Motor neuron (in vitro differentiated cells): ENCODE results near the gene ZNF213. TPM values are rescaled to one million over a fixed set of nuclear protein-coding genes. Genes with fewer than 3 reads are reported as not detected.

Source experiments
- ATAC-seq, 8 experiments: fragments of 200-7000 bp; cut with Tn5 transposase; replicated peaks in 6 of 8; 2 replicates each; pipeline ENCODE4 v1.8.0; 2021; ENCODE audit warnings: mild to moderate bottlenecking in 8 of 8, moderate library complexity in 8 of 8
- H3K27ac ChIP-seq, 2 donors: fragments of 250-450 bp; sonication (Bioruptor Pico); 2 replicates each; pipeline ENCODE4 v1.9.0; 2021; ENCODE audit warnings: antibody characterized with exemption in 2 of 2, mild to moderate bottlenecking in 2 of 2, moderate library complexity in 1 of 2
- H3K4me1 ChIP-seq, 2 donors: fragments of 250-450 bp; sonication (Bioruptor Pico); replicated peaks in 1 of 2; 2 replicates each; pipeline ENCODE4 v1.6.1; 2021; ENCODE audit warnings: antibody characterized with exemption in 2 of 2, mild to moderate bottlenecking in 2 of 2, moderate library complexity in 1 of 2
- H3K4me3 ChIP-seq, 5 donors: fragments of 250-450 bp; sonication (Bioruptor Pico); 2 replicates each; pipeline ENCODE4 v1.9.0; 2021; ENCODE audit warnings: antibody characterized with exemption in 5 of 5, mild to moderate bottlenecking in 5 of 5, moderate library complexity in 4 of 5
- WGBS, 10 experiments: fragments of 450-650 bp; shearing (Covaris generic); methylation state at CpG; one replicate each; pipeline ENCODE4 v1.0.0; 2022; 5-methylcytosine and 5-hydroxymethylcytosine counted together
- in situ Hi-C, 9 experiments: fragments of 400-800 bp; cut with MboI; loops; one replicate each; pipeline ENCODE4 v1.15.0; 2021; ENCODE audit warnings: low sequenced_read_pairs in 9 of 9, low pct_unique_long_range_greater_than_20kb in 2 of 9; ENCODE audit not compliant: unreplicated experiment in 9 of 9
- total RNA-seq, 8 experiments: library from RNA; unstranded; fragments of 300-600 nt; gene quantifications; 2 replicates each; pipeline versions ENCODE4 v1.2.3 to v1.2.4, GENCODE V29; 2022

ZNF213 gene
- total RNA-seq, 8 experiments from 2014 or later = 2.6 to 9.6 (median 6.5) TPM

GRCh38 chr16:3147757-3148104 lies 12.9 kb downstream of the ZNF213 start:
- 73 to 100% (median 86%) methylated on average over 1 to 3 of the region's 5 CpGs; no CpG with 5 or more reads in 7 of the 10 experiments for WGBS, 10 experiments
- in situ Hi-C loops = loop anchor here in 1 of 9 experiments (25.0 kb wide), 1 partner anchor 110 kb away; the partner anchor contains the start of genes BICDL2 and MMP25
- Histone ChIP-seq H3K4me1 (no peaks in the 10 kb centered on the region), H3K27ac (no peak overlapping the region), H3K4me3 (no peak overlapping the region)
- ATAC-seq = no peak

GRCh38 chr16:3148256-3149192 lies 13.7 kb downstream of the ZNF213 start:
- no peak overlapping the region for H3K4me3 ChIP-seq
- H3K27ac ChIP-seq = no peak overlapping the region
- no peaks in the 10 kb centered on the region for H3K4me1 ChIP-seq
- ATAC-seq = no peak
- in situ Hi-C loops = loop anchor here in 1 of 9 experiments (25.0 kb wide), 1 partner anchor 111 kb away; the partner anchor contains the start of genes BICDL2 and MMP25
- 73 to 100% (median 84%) methylated on average over 2 to 9 of the region's 13 CpGs; no CpG with 5 or more reads in 4 of the 10 experiments for WGBS, 10 experiments

GRCh38 chr16:3149193-3149530 lies 14.3 kb downstream of the ZNF213 start:
- no peak overlapping the region for H3K27ac ChIP-seq
- 74 to 100% (median 87%) methylated on average over 1 to 3 of the region's 6 CpGs; no CpG with 5 or more reads in 4 of the 10 experiments for WGBS, 10 experiments
- no peak for ATAC-seq
- H3K4me3 ChIP-seq = peak overlapping the region in 1 of 5 donors; percentile 48
- in situ Hi-C loops = loop anchor here in 1 of 9 experiments (25.0 kb wide), 1 partner anchor 112 kb away; the partner anchor contains the start of genes BICDL2 and MMP25
- H3K4me1 ChIP-seq = no peaks in the 10 kb centered on the region

- peak; percentile 5 to 18 (median 6) for ATAC-seq
- WGBS, 10 experiments = 0 to 17% (median 8%) methylated on average over 2 to 10 of the region's 41 CpGs; no CpG with 5 or more reads in 5 of the 10 experiments
- in situ Hi-C loops = loop anchor here in 1 of 9 experiments (25.0 kb wide), 1 partner anchor 112 kb away; the partner anchor contains the start of genes BICDL2 and MMP25
- H3K27ac ChIP-seq = peak overlapping the region; percentile 32 to 57
- H3K4me3 ChIP-seq = peak overlapping the region; percentile 39 to 51 (median 48)
- H3K4me1 ChIP-seq = no peaks in the 10 kb centered on the region
Observed at GRCh38 chr16:3149630-3150345, 15.0 kb downstream of the ZNF213 start.

- ATAC-seq = peak; percentile 69 to 80 (median 79)
- Histone ChIP-seq H3K4me3 (peak overlapping the region; percentile 39 to 51 (median 48)), H3K4me1 (no peaks in the 10 kb centered on the region), H3K27ac (peak overlapping the region; percentile 32 to 57)
- WGBS, 10 experiments = 0 to 8% (median 1%) methylated on average over 2 to 23 of the region's 62 CpGs; no CpG with 5 or more reads in 3 of the 10 experiments
- in situ Hi-C loops = no loop called here
Observed at GRCh38 chr16:3150346-3151218, 15.8 kb downstream of the ZNF213 start.

GRCh38 chr16:3152027-3152276 lies 17.1 kb downstream of the ZNF213 start:
- in situ Hi-C loops = no loop called here
- Histone ChIP-seq H3K4me3 (peak overlapping the region; percentile 39 to 51 (median 48)), H3K27ac (no peak overlapping the region), H3K4me1 (no peaks in the 10 kb centered on the region)
- WGBS, 10 experiments = 0 to 26% (median 3%) methylated on average over 1 to 14 of the region's 15 CpGs; no CpG with 5 or more reads in 1 of the 10 experiments
- no peak for ATAC-seq

- in situ Hi-C loops = no loop called here
Observed at GRCh38 chr16:3152277-3152990, 17.6 kb downstream of the ZNF213 start.

GRCh38 chr16:3152991-3153368 lies 18.2 kb downstream of the ZNF213 start:
- Histone ChIP-seq H3K4me1 (no peaks in the 10 kb centered on the region), H3K27ac (no peak overlapping the region), H3K4me3 (peak overlapping the region; percentile 39 to 51 (median 48))
- in situ Hi-C loops = no loop called here
- no peak for ATAC-seq
- 0 to 32% (median 13%) methylated on average over 3 to 8 of the region's 8 CpGs; no CpG with 5 or more reads in 2 of the 10 experiments for WGBS, 10 experiments

More at GRCh38 chr16:3152277-3152990, 17.6 kb downstream of the ZNF213 start:
- ATAC-seq = peak; percentile 9 to 53 (median 42)
- peak overlapping the region; percentile 23 to 32 for H3K27ac ChIP-seq
- WGBS, 10 experiments = 0 to 7% (median 0%) methylated on average over 1 to 18 of the region's 42 CpGs; no CpG with 5 or more reads in 1 of the 10 experiments
- no peaks in the 10 kb centered on the region for H3K4me1 ChIP-seq
- peak overlapping the region; percentile 39 to 51 (median 48) for H3K4me3 ChIP-seq

- no peaks in the 10 kb centered on the region for H3K4me1 ChIP-seq
- WGBS, 10 experiments = 0 to 100% (median 85%) methylated on average over 1 to 2 of the region's 2 CpGs; no CpG with 5 or more reads in 2 of the 10 experiments
- H3K4me3 ChIP-seq = no peak overlapping the region
- in situ Hi-C loops = no loop called here
- no peak overlapping the region for H3K27ac ChIP-seq
- no peak for ATAC-seq
Observed at GRCh38 chr16:3155181-3155580, 20.4 kb downstream of the ZNF213 start.

GRCh38 chr16:3155972-3156371 lies 21.1 kb downstream of the ZNF213 start:
- Histone ChIP-seq H3K27ac (no peak overlapping the region), H3K4me3 (no peak overlapping the region), H3K4me1 (no peaks in the 10 kb centered on the region)
- WGBS, 10 experiments = 80 to 100% (median 92%) methylated on average over 1 to 3 of the region's 3 CpGs; no CpG with 5 or more reads in 7 of the 10 experiments
- ATAC-seq = no peak
- in situ Hi-C loops = no loop called here

GRCh38 chr16:3157229-3158025 lies 22.6 kb downstream of the ZNF213 start:
- no peak overlapping the region for H3K27ac ChIP-seq
- H3K4me3 ChIP-seq = peak overlapping the region; percentile 6 to 51 (median 39)
- peak; percentile 7 to 55 (median 33) for ATAC-seq
- 0 to 4% (median 2%) methylated on average over 1 to 21 of the region's 59 CpGs; no CpG with 5 or more reads in 1 of the 10 experiments for WGBS, 10 experiments
- H3K4me1 ChIP-seq = no peaks in the 10 kb centered on the region
- in situ Hi-C loops = no loop called here
